T follicular helper cell (primary cell): ENCODE measurements around the gene INMT.

ENCODE experiments used
- DNase-seq: peaks from one replicate; pipeline ENCODE4 v3.0.0-alpha.2; 2020; ENCODE audit warnings: low read depth

INMT gene

DNA sequence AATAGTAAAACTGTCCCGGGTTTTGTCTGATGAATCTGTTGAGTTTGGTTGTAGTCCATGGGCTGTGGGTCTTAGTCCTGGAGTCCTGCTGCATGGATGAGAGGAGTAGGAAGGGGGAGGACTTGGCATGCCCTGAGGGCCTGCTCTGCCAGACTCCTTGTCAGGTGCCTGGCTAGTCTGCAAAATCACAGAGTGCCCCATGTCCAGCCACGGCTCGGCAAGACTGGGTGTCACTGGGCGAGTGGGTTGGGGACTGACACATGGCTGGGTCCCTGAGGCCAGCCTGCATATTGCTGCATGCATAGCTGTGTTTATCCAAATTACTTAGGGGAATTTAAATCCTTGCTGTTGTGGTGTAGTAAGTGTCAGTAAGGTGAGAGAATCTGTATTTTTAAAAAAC is 29.0 kb downstream of the INMT start:
- no peak for DNase-seq

DNA sequence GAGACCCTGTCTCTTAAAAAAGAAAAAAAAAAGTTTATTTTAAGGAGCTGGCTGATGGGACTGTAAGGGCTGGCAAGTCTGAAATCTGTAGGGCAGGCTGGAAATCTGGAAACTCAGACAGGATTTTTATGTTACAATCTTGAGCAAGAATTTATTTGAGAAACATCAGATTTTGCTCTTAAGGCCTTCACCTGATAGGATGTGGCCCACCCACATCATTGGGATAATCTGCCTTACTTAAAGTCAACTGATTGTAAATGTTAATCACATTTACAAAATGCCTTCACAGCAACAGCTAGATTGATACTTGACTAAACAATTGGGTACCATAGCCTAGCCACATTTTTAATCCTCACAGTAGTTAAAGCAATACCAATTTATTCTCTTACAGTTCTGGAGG is 30.8 kb downstream of the INMT start:
- no peak for DNase-seq

DNA sequence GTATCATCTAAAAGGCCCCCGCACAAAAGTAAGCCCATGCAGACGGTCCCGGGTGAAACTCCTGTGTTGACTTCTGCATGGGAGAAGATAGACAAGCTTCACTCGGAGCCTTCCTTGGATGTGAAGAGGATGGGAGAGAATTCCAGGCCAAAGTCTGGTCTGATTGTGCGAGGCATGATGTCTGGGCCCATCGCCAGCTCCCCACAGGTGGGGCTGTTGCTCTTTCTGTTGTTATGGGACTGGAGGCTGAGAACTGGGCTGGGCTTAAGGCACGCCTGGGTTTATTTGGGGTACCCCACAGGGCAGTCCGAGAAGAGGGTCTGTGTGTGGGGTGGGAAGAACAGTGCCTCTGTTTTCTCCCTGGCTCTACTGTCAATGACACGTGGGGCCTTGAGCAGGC is 33.9 kb downstream of the INMT start:
- no peak for DNase-seq

DNA sequence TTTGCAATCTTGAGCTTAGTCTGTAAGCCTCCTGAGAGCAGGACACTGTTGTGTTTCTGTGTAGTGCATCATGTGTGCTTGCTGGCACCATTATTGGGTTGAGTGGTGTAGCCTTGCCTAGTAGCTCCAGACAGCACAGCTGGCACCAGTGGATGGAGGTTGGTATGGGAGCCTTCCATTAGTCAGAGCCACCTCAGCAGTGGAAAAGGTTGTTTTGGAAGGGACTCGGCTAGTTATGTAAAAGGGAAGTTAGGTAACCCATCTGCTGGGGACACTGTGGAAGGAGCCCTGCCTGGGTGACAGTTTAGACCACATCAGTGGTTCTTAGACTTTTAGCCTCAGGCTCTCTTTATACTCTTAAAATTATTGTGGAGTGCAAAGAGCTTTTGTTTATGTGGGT is 35.6 kb downstream of the INMT start:
- DNase-seq, result no peak

DNA sequence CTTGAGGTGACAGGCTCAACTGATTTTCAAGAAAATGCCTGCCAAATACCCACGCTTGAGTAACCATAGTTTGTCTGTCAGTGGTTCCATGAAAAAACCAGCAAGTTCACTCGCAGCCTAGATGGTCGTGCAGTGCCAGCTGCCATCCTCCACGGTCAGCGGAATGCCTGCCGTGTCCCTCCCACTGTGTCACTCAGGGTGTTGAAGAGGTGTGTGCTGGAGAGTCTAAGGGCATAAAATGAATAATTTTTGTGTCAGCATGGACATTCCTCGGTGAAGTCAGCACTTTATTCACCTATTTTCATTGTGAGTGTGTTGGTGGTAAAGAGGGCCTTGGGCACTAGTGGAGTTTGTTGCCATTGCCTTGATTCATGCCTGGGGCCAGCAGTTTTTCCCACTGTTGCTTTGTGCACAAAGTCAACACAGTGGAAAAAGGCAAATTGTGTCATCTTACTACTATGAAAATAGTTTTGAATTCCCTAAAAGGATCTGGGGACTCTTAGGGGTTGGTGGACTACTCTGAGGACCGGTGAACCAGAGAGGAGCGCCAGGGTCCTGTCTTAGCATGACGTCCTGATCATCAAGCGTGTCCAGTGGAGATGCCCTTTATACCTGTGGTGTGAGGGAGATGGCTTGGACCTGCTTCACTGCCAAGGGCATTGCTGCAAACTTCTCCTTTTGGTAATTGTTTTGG is 36.9 kb downstream of the INMT start:
- DNase-seq, result no peak

DNA sequence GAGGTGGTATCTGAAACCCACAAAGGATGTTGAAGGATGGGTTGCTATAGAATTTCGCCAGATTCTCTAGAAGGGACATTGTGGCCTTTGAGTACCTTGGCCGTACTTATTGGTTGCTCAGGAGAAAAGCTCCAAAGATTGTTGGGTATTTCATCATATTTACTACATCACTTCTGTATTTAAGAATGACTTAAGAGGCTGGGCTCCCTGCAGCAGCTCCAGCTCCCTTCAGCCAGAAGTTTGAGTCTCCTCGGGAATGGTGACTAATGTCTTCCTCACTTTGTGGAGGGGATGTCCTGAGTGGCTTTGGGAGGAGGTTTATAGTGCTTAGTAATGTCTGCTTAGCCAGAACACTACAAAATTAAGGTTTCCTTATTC is 37.4 kb downstream of the INMT start:
- no peak for DNase-seq

DNA sequence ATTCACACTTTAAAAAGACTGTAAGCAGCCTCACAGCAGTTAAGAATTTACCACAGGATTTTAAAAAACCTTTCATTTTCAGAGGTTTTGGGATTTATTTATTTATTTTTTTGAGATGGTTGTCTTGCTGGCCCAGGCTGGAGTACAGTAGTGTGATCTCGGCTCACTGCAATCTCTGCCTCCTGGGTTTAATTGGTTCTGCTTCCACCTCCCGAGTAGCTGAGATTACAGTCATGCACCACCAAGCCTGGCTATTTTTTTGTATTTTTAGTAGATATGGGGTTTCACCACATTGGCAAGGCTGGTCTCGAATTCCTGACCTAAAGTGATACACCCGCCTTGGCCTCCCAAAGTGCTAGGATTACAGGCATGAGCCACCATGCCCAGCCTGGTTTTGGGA is 38.4 kb downstream of the INMT start:
- no peak for DNase-seq

DNA sequence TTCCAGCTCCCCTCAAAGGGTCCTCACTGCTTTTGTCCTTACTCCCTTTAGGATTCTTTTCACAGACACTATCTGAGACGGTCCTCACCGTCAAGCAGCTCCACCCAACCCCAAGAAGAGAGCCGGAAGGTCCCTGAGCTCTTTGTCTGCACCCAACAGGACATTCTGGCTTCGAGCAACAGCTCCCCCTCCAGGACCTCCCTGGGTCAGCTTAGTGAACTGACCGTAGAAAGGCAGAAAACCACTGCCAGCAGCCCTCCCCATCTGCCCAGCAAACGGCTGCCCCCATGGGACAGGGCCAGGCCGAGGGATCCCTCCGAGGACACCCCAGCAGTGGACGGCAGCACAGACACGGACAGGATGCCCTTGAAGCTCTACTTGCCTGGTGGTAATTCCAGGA is 39.2 kb downstream of the INMT start:
- no peak for DNase-seq

DNA sequence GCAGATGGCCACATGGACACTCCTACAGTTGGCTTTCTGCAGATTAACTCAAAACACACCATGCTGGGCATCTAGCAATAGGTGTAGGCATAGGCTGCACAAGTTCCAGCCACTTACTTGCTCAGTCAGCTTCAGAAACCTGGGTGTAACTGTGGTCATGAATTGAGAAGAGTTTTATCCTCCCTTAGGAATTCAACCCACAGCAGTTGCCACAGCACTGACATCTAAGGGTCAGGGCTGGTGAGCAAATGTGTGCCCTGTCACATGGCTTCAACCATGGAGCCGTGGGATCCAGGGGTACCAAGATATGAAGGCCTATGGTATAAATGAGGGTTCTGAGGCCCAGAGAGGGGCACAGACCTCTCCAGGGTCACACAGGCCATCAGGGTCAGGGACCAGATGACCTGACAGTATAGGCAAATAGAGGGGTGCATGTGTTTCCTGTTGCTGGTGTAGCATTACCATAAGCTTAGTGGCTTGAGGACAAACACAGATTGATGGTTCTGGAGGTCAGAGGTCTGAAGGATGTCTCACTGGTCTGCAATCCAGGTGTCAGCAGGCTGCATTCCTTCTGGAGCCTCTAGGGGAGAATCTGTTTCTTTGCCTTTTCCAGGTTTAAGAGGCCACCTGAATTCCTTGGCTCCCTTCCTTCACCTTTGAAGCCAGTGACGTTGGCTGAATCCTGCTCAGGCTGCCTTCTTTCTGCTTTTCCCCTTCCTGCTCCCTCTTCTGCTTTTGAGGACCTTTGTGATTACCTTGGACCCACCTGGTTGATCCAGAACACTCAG is 43.4 kb downstream of the INMT start:
- no peak for DNase-seq

DNA sequence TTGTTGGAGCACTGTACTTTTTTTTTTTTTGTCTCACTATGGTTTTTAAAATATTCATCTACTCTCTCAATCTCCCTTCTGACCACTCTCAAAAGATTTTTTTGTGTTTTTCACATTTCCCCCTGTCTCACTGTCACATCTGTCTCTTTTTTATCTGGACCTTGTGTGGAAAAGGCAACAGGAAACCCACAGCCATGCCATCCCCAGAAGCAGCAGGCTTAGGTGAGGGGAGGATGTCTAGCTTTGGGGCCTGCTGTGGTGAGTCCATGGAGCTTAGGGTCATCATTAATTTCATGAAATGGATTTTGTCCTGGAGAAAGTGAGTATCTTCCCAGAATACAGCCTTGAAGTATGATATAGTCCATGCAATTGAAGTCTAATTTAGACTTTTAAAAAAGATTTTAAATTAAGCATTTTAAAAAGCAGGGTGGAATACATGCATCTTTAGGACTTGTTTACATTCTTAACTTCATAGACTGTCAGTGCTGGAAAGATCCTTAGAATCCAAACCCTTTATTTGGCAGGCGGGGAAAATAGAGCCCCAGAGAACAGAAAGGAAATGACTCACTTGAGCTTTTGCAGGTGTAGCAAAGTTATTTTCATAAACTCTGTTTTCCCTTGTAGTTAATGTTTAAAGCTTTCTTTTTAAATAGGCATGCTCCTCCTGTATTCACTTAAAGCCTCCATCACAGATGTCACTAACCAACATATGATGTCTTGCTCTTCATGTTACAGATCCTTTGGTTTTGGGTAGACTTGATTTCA is 44.4 kb downstream of the INMT start:
- DNase-seq, result no peak

DNA sequence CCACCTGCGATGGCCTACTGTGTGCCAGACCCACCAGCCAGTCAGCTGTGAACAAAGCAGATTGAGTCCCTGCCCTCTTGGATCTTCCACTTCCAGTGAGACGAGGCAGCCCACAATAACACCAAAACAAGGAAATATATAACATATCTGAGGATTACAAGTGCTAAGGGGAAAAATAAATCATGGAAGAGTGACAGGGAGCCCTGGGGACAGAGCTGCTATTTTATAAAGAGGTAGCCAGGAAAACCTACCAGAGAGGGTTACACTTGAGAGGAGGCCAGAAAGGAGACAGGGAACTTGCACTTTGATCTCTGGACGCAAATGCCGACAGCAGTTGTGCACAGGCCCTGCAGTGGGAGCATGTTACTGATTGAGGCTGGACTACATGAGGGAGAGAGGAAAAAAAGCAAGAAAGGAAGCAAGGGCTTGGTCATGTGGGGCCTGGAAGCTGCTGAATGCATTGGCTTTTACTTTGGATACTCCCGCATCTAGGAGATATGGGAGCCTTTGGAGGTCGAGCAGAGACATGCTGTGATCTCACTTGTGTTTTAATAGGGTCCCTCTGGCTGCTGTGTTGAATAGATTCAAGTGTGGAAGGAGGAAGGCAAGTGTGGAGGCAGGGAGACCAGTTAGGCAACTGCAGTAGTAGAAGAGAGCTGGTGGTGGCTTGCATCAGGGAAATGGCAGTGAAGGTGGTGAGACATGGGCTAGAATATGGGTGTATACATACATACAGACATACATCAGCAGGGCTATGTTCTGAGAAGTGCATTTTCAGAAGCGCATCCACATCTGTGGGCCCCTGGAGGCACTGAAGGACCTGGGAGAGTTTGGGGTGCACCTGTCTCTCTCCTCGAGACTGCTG is 45.5 kb downstream of the INMT start:
- DNase-seq, result no peak

DNA sequence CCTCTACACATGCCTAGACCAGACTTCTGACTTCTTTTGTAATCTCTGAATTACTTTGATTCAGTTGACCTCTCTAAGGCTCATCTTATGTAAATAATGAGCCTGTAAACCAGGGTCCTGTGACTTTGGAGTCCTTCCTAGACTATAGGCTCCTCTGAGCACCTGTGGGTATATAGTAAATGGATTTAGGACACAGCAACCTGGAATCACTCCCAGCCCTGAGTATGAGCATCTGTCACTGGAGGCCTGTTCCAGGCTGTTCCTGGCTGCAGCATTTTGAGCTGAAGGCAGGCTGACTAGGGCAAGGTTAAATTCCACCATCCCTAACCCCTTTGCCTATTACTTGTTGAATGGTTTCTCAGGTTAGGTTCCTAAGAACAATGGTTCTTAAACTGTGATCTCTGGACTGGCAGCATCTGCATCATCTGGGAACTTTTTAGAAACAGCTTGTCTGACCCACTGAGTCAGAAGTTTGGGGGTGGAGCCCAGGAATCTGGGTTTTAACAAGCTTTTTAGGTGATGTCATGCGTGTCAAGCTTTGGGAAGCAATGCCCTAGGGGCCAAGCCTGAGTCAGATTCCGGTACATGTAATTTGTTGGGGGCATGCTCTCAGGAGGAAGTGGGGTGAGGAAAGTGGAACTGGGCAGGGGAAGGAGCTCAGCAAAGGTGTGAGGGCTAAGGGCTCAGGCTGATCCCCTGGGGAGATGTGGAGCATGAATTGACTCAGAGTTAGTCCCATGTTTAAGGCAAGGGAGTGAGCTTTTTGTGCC is 47.5 kb downstream of the INMT start:
- no peak for DNase-seq

DNA sequence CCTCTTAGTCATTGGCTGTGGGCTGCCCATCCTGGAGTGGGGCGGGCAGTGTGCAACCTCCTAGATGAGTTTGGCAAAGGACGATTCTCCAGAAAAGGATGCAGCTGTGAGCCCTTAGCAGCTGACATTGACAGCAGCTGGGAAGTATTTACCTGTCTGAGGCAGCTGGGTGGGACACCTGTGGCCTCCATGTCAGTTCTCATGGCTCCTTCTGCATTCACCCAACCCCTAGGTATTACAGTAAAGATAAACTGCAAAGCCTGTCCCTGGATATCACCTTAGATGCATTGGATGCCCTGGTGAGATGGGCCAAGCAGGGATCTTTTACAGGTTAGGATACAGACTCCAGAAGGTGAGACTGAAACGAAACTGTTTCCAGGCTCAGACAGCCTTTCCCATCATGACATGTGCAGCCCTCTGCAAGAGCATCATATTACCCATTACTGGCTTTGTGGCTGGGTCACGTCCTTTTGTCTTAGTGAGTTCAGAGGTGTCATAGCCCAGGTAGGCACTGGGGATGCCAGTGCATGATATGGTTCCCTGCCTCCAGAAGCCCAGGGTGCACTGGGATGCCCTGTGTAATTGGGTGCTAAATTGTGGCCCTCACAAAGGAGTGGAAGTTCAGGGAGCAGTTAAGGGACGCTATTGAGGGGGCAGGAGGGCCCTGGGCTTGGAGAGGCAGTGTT is 48.2 kb downstream of the INMT start:
- DNase-seq, result no peak

DNA sequence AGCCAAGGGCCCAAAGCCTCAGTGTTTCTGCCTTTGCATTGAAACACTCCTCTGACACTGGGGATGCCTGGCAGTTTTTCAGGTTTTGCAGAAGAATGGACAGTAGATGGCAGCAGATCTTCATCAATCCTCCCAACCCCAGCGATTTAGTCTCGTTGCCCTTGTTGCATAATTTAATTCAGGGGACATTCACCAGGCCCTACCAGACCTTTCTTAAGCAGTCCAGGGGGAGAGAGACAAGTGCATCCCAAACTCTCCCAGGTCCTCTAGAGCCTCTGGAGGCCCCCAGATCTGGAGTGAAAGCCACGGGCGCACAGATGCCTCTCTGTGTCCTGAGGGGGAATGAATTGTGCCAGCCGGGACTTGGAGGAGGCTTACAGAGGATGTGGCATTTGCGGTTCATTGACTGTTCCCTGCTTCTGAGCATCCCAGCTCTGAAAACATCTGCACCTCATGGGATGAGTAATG is 48.9 kb downstream of the INMT start:
- no peak for DNase-seq

DNA sequence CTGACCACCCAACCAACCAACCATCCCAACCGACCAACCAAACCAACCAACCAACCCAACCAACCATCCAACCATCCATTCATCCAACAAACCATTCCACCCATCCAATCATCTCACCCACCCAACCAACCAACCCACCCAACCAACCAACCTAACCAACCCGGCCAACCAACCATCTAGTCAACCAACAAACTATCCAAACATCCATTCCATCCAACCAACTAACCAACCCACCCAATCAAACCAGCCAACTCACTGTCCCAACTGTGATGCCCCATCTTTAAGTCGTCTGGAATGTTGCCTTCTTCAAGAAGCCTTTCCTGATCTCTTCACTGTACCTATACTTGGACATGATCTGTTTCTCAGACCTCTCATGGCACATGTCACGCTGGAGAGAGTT is 50.9 kb downstream of the INMT start:
- no peak for DNase-seq

DNA sequence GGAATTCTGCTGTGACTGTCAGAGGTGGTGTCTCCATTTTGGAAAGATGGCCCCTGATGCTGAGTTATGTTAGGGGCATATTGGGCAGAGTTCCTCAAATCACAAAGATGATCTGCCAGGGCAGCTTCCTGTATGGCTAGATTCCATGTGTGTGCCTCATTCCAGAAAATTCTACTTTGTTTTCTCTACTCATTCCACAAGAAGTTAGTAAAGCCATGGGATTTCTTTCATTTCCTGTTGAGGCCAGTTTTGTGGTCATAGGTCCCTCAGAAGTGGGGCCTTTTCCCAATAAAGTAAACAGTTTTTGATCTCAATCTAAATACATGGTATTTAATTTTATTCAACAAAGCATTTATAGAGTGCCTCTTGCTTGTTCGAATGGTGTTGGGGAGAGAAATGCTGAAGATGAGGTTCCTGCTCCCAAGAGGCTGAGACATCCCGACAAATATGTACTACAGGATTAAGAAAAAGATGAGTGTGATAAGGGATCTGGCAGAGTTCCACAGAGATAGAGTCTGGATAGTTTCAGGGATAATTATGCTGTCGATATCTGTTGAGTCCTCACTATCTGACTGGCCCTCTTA is 52.2 kb downstream of the INMT start:
- no peak for DNase-seq

DNA sequence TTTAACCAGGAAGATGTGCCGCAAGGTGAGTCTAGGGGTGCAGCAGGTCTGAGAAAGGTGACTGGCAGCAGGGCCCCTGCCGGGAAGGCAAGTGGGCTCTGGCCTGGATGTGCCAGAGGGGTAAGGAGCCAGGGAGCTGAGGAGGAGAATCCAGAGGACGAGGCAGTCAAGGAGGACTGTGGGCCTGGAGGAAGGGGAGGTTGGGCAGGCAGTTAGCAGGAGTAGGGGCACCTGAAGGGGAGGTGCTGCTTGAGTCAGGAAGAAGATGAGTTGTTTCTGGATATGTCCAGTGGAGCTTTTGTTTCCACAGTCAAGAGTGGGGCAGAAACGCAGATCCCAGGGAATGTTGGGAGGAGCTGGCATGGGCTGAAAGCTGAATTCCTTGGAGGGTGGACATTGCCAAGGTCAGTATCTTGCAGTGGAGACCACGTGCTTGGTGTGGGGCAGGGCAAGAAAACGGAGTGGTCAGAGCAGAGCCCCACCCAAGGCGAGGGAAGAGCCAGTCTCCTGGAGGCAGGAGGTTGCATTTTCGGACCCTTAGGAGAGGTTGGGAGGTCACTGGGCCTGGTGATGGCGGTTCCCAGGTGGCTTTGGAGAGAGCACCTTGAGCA is 53.3 kb downstream of the INMT start:
- DNase-seq, result no peak

DNA sequence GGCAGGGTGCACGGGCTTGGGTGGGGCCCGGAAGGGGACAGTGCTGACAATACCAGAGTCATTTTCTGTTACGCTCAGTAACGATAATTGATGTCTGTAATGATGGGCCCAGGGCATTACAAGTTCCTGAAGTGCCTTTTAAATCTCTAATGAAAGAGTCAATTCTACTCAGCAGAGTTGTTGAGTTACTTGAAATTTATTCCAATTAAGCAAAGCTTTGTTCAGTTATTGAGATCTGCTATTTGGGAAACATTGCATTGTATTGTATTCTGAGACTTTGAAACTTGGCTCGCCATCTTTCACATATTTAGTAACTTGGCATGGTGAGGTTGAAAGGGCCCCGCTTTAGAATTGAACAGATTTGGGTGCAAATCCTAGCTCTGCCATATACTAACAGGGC is 54.0 kb downstream of the INMT start:
- DNase-seq, result no peak
